ENCODE measurements around the gene ATP8B3. TPM values are rescaled to one million over a fixed set of nuclear protein-coding genes. Genes with fewer than 3 reads are reported as not detected.

ATP8B3 gene
- total RNA-seq, 1 donor, result 0.86 TPM

DNA sequence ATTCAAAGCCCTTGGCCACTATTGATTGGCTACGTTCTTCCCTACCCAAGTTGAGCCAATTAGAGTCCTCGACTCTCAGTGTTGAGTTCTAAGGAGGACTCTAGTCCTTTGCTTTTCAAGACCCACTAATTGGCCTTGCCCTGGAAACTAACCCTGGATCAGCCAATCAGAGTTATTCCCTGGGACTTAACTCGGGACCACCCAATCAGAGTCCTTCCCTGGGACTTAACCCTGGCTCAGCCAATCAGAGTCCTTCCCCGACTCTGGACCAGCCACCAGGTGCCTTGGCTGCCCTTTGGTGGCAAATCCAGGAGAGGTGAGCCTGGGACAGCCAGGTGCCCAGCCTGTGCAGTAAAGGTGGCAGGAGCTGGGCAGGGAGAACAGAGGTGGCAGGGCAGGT, 28.7 kb downstream of the ATP8B3 start:
- no peak for DNase-seq (ENCODE audit: low read depth)
- no peak overlapping the region for H3K4me3 ChIP-seq (ENCODE audit: low read depth, low read length)
- no peak for TF ChIP-seq CTCF (IDR thresholded peaks at IDR 0.05; ENCODE audit: insufficient read depth, low read depth, low read length)

GRCh38 chr19:1782521-1782920, 29.6 kb downstream of the ATP8B3 start:
- no peak for TF ChIP-seq CTCF (IDR thresholded peaks at IDR 0.05; ENCODE audit: insufficient read depth, low read depth, low read length)
- no peak for DNase-seq (ENCODE audit: low read depth)
- no peak overlapping the region for H3K4me3 ChIP-seq (ENCODE audit: low read depth, low read length)

- no peak overlapping the region for H3K4me3 ChIP-seq (ENCODE audit: low read depth, low read length)
- no peak for TF ChIP-seq CTCF (IDR thresholded peaks at IDR 0.05; ENCODE audit: insufficient read depth, low read depth, low read length)
- peak; percentile 26 for DNase-seq (ENCODE audit: low read depth)
These were observed 31.7 kb downstream of the ATP8B3 start for GRCh38 chr19:1780272-1780958.

DNA sequence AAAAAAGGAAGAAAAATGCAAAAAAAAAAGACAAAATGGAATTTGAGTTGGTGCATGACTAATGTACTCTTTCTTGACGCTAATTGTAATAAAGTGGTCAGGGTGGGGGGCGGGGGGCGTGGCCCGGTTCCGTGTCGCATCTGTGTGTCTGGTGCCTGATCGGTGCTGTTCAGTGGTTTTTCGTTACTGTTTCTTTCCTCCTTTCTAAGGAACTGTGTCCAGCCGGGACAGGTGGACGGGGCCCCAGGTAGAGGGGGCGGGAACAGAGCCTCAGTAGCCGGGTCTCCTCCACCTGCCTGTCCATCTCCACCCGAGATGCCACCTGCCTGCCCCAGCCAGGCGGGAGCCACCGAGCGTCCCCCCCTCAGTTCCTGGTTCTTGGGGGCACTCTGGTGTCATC, 32.5 kb downstream of the ATP8B3 start:
- no peak overlapping the region for H3K4me3 ChIP-seq (ENCODE audit: low read depth, low read length)
- DNase-seq (ENCODE audit: low read depth), result no peak
- no peak for TF ChIP-seq CTCF (IDR thresholded peaks at IDR 0.05; ENCODE audit: insufficient read depth, low read depth, low read length)

- H3K4me3 ChIP-seq (ENCODE audit: low read depth, low read length), result no peak overlapping the region
- DNase-seq (ENCODE audit: low read depth), result no peak
- TF ChIP-seq CTCF (IDR thresholded peaks at IDR 0.05; ENCODE audit: insufficient read depth, low read depth, low read length), result no peak
These were observed 34.9 kb downstream of the ATP8B3 start for GRCh38 chr19:1777149-1777548.

GRCh38 chr19:1776606-1777147, 35.4 kb downstream of the ATP8B3 start:
- DNase-seq (ENCODE audit: low read depth), result no peak
- no peak overlapping the region for H3K4me3 ChIP-seq (ENCODE audit: low read depth, low read length)
- TF ChIP-seq CTCF (IDR thresholded peaks at IDR 0.05; ENCODE audit: insufficient read depth, low read depth, low read length), result no peak
